ENCODE data around the gene SOCS1. TPM values are rescaled to one million over a fixed set of nuclear protein-coding genes. Genes with fewer than 3 reads are reported as not detected.

The SOCS1 gene
- total and polyA plus RNA-seq, 2 of the 8 experiments (the other 6 are each of a cell fraction or from before 2014, with no cell fraction given) = 21.0 to 48.9 TPM

- no peak for TF ChIP-seq TAF7 (optimal IDR thresholded peaks at IDR 0.05; ENCODE audit: borderline replicate concordance, low read depth, low read length)
- TF ChIP-seq JUND (IDR thresholded peaks at IDR 0.05; ENCODE audit: low read length) = no peak
- no peak for TF ChIP-seq RNF2 (IDR thresholded peaks at IDR 0.05; ENCODE audit: borderline replicate concordance, low read depth, low read length, missing control alignments, poor library complexity, severe bottlenecking)
- TF ChIP-seq SUZ12 (IDR thresholded peaks at IDR 0.05; ENCODE audit: low read length) = no peak
Measured at GRCh38 chr16:11239644-11240632, 16.1 kb downstream of the SOCS1 start (continued).

Data from H1 (cell line).